SK-N-SH treated with all-trans-retinoic acid at 6 μM for 48 hours (cell line): ENCODE measurements around the gene MTNR1A.

Source experiments
- ATAC-seq: fragments of 200-7000 bp; cut with Tn5 transposase; 3 replicates; pipeline ENCODE4 v1.9.1; 2020; ENCODE audit warnings: mild to moderate bottlenecking, moderate library complexity
- ARNTL ChIP-seq: fragments of 450-650 bp; formaldehyde crosslinking; IDR thresholded peaks from 2 replicates; pipeline ENCODE4 v1.5.0; 2020; ENCODE audit warnings: low read depth, mild to moderate bottlenecking, moderate library complexity, borderline replicate concordance
- BACH2 ChIP-seq: fragments of 250-450 bp; sonication (Bioruptor Pico); IDR thresholded peaks from 2 replicates; pipeline ENCODE4 v1.9.0; 2021; ENCODE audit warnings: mild to moderate bottlenecking, borderline replicate concordance
- CSDC2 ChIP-seq: fragments of 250-450 bp; sonication (Bioruptor Pico); IDR thresholded peaks from 2 replicates; pipeline ENCODE4 v1.5.0; 2020; ENCODE audit warnings: mild to moderate bottlenecking, moderate library complexity
- ESRRG ChIP-seq: fragments of 250-450 bp; sonication (Bioruptor Pico); IDR thresholded peaks from 2 replicates; pipeline ENCODE4 v1.6.1; 2021; ENCODE audit warnings: mild to moderate bottlenecking
- GLIS3 ChIP-seq: fragments of 250-450 bp; sonication (Bioruptor Pico); IDR thresholded peaks from 2 replicates; pipeline ENCODE4 v1.5.0; 2020; ENCODE audit warnings: mild to moderate bottlenecking, moderate library complexity
- ISL1 ChIP-seq: fragments of 250-450 bp; sonication (Bioruptor Pico); IDR thresholded peaks from 2 replicates; pipeline ENCODE4 v2.1.2; 2022; ENCODE audit warnings: mild to moderate bottlenecking, moderate library complexity
- OSR1 ChIP-seq: fragments of 250-450 bp; sonication (Bioruptor Pico); IDR thresholded peaks from 2 replicates; pipeline ENCODE4 v1.8.0; 2022; ENCODE audit warnings: moderate library complexity, mild to moderate bottlenecking, inconsistent platforms
- PPARA ChIP-seq: fragments of 250-450 bp; sonication (Bioruptor Pico); IDR thresholded peaks from 2 replicates; pipeline ENCODE4 v1.5.0; 2020; ENCODE audit warnings: mild to moderate bottlenecking, borderline replicate concordance
- RARB ChIP-seq: fragments of 250-450 bp; sonication (Bioruptor Pico); IDR thresholded peaks from 2 replicates; pipeline ENCODE4 v1.8.0; 2021; ENCODE audit warnings: mild to moderate bottlenecking, moderate library complexity
- SNAI2 ChIP-seq: fragments of 250-450 bp; sonication (Bioruptor Pico); IDR thresholded peaks from 2 replicates; pipeline ENCODE4 v1.5.0; 2020; ENCODE audit warnings: mild to moderate bottlenecking, moderate library complexity
- TCF4 ChIP-seq: fragments of 250-450 bp; sonication (Bioruptor Pico); IDR thresholded peaks from 2 replicates; pipeline ENCODE4 v1.8.0; 2021; ENCODE audit warnings: mild to moderate bottlenecking, moderate library complexity, borderline replicate concordance
- TOX ChIP-seq: fragments of 250-450 bp; sonication (Bioruptor Pico); IDR thresholded peaks from 2 replicates; pipeline ENCODE4 v1.8.0; 2021; ENCODE audit warnings: mild to moderate bottlenecking, moderate library complexity, borderline replicate concordance
- ZC3H10 ChIP-seq: fragments of 250-450 bp; sonication (Bioruptor Pico); IDR thresholded peaks from 2 replicates; pipeline ENCODE4 v1.5.1; 2021; ENCODE audit warnings: mild to moderate bottlenecking, moderate library complexity
- ZFP3 ChIP-seq: fragments of 250-450 bp; sonication (Bioruptor Pico); IDR thresholded peaks from 2 replicates; pipeline ENCODE4 v1.5.0; 2020; ENCODE audit warnings: mild to moderate bottlenecking, moderate library complexity
- ZFP30 ChIP-seq: fragments of 450-650 bp; formaldehyde crosslinking; IDR thresholded peaks from 2 replicates; pipeline ENCODE4 v1.5.0; 2022; ENCODE audit warnings: mild to moderate bottlenecking, moderate library complexity
- ZNF565 ChIP-seq: fragments of 450-650 bp; formaldehyde crosslinking; conservative IDR thresholded peaks from 2 replicates; pipeline ENCODE4 v1.5.0; 2020; ENCODE audit warnings: low read depth, mild to moderate bottlenecking, moderate library complexity
- ZNF70 ChIP-seq: fragments of 450-650 bp; formaldehyde crosslinking; IDR thresholded peaks from 2 replicates; pipeline ENCODE4 v1.5.0; 2020; ENCODE audit warnings: mild to moderate bottlenecking, moderate library complexity
- ZNF8 ChIP-seq: fragments of 450-650 bp; formaldehyde crosslinking; IDR thresholded peaks from 2 replicates; pipeline ENCODE4 v1.5.0; 2020; ENCODE audit warnings: mild to moderate bottlenecking, moderate library complexity
- TF ChIP-seq, protein P1 (sequence below): fragments of 250-450 bp; sonication (Bioruptor Pico); IDR thresholded peaks from 2 replicates; pipeline ENCODE4 v1.5.0; 2020; ENCODE audit warnings: mild to moderate bottlenecking, moderate library complexity
- TF ChIP-seq, protein P2 (sequence below): fragments of 250-450 bp; sonication (Bioruptor Pico); IDR thresholded peaks from 2 replicates; pipeline ENCODE4 v1.8.0; 2021; ENCODE audit warnings: low read depth, mild to moderate bottlenecking, moderate library complexity, borderline replicate concordance
- TF ChIP-seq, protein P3 (sequence below): fragments of 250-450 bp; sonication (Bioruptor Pico); IDR thresholded peaks from 2 replicates; pipeline ENCODE4 v1.8.0; 2020; ENCODE audit warnings: mild to moderate bottlenecking, moderate library complexity, borderline replicate concordance
- TF ChIP-seq, protein P4 (sequence below): fragments of 250-450 bp; sonication (Bioruptor Pico); IDR thresholded peaks from 2 replicates; pipeline ENCODE4 v1.5.1; 2020; ENCODE audit warnings: low read depth, mild to moderate bottlenecking, moderate library complexity

The MTNR1A gene

DNA sequence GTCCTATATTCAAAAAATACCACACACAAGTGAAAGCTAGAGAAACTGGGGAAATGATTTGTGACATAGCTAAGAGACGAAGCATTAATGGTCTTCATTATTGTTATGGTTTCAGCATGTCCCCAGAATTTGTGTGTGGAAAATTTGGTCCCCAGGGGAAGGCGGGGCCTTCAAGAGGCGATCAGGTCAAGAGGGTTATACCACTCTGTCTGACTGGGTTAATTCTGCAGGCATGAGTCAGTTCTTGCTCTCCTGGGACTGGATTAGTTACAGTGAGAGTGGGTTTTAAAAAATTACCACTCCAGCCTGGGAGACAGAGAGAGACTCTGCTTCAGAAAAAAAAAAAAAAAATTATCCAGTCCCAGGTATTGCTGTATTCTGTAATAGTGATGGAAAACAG, 2.1 kb upstream of the MTNR1A start (continued):
- TF ChIP-seq ARNTL, result no peak

DNA sequence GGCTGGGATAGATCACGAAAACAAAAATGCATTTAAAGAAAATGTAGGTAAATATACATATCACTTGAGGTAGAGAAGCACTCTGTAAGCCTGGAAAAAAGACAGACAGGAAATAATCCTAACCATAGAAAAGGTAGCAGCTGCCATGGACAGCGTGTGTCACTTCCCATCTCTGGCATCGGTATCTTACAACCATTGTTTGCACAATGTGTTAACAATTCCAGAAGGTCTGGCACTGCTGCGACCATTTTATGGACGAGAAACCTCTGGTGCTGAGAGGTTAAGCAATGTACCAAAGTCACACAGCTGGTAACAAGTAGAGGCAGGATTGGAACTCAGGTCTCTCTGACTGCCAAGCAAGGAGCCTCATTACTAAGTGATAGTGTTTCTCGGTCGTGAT, 1.7 kb upstream of the MTNR1A start:
- TF ChIP-seq TOX (CRISPR knock-in tag) (no peak), CSDC2 (no peak), OSR1 (CRISPR knock-in tag) (no peak)
- no peak for ATAC-seq

DNA sequence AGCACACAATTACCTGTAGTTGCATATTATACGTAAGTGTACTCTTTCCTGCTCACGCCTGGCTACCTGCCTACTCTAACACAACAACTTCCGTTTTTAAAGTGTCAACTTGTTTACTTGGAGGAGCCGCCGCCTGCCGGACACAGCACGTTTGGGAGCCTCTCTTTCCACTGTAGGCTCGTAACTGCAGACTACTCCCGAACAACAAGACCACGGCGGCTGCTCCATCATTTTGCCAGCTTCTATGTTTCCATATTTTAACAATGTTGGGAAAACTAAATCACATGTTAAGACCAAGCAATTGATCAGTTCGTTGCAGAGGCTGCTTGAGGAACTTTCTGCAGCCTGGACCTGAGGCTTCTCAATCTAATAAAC, 841 bp downstream of the MTNR1A start:
- peak; percentile 73 for ATAC-seq
- TF ChIP-seq ZNF70 (CRISPR knock-in tag), result no peak
- TF ChIP-seq ZFP30 (CRISPR knock-in tag), result no peak
- no peak for TF ChIP-seq GLIS3 (CRISPR knock-in tag)
- no peak for TF ChIP-seq ZNF565 (CRISPR knock-in tag)
- TF ChIP-seq RARB (CRISPR knock-in tag), result no peak

DNA sequence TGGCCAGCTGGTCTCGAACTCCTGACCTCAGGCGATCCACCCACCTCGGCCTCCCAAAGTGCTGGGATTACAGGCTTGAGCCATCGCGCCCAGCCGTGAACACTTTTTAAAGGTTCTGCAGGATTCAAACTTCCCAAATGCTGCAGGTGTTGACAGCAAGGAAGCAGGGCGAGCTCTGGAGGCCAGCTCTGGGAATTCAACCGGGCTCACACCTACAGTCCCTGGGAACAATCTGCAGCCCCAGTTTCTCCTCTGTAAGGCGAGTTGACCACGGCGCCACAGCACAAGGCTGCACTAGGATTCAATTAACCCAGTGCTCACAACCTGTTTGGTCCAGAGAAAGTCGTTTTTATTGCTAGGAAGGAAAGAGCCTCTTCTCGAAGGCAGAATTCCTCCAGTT, 1.6 kb downstream of the MTNR1A start:
- no peak for ATAC-seq

DNA sequence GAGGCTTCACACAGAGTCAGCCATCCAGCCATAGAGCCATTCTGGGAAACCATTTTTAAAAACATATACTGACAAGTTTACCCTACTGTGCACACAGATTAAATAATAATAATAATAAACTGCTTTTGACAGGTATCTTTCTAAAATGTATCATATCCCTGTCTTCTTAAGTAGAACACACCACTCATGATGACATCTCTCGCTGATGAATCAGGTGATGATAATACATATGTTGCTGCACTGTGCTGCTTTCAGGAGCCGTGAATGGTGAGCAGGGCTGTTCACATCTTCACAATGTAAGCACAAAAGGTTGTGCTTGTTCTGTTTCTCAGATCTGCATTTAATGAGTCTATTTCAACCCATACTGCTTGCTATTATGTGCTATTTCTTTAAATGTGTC, 3.5 kb downstream of the MTNR1A start:
- no peak for ATAC-seq
- TF ChIP-seq ZFP3 (CRISPR knock-in tag), result no peak
- TF ChIP-seq PPARA (CRISPR knock-in tag), result no peak
- TF ChIP-seq, protein P1, sequence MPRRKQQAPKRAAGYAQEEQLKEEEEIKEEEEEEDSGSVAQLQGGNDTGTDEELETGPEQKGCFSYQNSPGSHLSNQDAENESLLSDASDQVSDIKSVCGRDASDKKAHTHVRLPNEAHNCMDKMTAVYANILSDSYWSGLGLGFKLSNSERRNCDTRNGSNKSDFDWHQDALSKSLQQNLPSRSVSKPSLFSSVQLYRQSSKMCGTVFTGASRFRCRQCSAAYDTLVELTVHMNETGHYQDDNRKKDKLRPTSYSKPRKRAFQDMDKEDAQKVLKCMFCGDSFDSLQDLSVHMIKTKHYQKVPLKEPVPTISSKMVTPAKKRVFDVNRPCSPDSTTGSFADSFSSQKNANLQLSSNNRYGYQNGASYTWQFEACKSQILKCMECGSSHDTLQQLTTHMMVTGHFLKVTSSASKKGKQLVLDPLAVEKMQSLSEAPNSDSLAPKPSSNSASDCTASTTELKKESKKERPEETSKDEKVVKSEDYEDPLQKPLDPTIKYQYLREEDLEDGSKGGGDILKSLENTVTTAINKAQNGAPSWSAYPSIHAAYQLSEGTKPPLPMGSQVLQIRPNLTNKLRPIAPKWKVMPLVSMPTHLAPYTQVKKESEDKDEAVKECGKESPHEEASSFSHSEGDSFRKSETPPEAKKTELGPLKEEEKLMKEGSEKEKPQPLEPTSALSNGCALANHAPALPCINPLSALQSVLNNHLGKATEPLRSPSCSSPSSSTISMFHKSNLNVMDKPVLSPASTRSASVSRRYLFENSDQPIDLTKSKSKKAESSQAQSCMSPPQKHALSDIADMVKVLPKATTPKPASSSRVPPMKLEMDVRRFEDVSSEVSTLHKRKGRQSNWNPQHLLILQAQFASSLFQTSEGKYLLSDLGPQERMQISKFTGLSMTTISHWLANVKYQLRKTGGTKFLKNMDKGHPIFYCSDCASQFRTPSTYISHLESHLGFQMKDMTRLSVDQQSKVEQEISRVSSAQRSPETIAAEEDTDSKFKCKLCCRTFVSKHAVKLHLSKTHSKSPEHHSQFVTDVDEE, result no peak
- no peak for TF ChIP-seq ZFP30 (CRISPR knock-in tag)
- no peak for TF ChIP-seq TOX (CRISPR knock-in tag)
- TF ChIP-seq, protein P2, sequence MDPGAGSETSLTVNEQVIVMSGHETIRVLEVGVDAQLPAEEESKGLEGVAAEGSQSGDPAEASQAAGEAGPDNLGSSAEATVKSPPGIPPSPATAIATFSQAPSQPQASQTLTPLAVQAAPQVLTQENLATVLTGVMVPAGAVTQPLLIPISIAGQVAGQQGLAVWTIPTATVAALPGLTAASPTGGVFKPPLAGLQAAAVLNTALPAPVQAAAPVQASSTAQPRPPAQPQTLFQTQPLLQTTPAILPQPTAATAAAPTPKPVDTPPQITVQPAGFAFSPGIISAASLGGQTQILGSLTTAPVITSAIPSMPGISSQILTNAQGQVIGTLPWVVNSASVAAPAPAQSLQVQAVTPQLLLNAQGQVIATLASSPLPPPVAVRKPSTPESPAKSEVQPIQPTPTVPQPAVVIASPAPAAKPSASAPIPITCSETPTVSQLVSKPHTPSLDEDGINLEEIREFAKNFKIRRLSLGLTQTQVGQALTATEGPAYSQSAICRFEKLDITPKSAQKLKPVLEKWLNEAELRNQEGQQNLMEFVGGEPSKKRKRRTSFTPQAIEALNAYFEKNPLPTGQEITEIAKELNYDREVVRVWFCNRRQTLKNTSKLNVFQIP (CRISPR knock-in tag), result no peak
- no peak for TF ChIP-seq SNAI2 (CRISPR knock-in tag)
- no peak for TF ChIP-seq ISL1 (CRISPR knock-in tag)
- TF ChIP-seq ZNF8 (CRISPR knock-in tag), result no peak
- no peak for TF ChIP-seq ESRRG (CRISPR knock-in tag)
- TF ChIP-seq, protein P3, sequence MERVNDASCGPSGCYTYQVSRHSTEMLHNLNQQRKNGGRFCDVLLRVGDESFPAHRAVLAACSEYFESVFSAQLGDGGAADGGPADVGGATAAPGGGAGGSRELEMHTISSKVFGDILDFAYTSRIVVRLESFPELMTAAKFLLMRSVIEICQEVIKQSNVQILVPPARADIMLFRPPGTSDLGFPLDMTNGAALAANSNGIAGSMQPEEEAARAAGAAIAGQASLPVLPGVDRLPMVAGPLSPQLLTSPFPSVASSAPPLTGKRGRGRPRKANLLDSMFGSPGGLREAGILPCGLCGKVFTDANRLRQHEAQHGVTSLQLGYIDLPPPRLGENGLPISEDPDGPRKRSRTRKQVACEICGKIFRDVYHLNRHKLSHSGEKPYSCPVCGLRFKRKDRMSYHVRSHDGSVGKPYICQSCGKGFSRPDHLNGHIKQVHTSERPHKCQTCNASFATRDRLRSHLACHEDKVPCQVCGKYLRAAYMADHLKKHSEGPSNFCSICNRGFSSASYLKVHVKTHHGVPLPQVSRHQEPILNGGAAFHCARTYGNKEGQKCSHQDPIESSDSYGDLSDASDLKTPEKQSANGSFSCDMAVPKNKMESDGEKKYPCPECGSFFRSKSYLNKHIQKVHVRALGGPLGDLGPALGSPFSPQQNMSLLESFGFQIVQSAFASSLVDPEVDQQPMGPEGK (CRISPR knock-in tag), result no peak
- TF ChIP-seq, protein P4, sequence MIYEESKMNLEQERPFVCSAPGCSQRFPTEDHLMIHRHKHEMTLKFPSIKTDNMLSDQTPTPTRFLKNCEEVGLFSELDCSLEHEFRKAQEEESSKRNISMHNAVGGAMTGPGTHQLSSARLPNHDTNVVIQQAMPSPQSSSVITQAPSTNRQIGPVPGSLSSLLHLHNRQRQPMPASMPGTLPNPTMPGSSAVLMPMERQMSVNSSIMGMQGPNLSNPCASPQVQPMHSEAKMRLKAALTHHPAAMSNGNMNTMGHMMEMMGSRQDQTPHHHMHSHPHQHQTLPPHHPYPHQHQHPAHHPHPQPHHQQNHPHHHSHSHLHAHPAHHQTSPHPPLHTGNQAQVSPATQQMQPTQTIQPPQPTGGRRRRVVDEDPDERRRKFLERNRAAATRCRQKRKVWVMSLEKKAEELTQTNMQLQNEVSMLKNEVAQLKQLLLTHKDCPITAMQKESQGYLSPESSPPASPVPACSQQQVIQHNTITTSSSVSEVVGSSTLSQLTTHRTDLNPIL (CRISPR knock-in tag), result no peak
- TF ChIP-seq TCF4 (CRISPR knock-in tag), result no peak
- no peak for TF ChIP-seq CSDC2
- no peak for TF ChIP-seq RARB (CRISPR knock-in tag)
- no peak for TF ChIP-seq ZNF565 (CRISPR knock-in tag)
- TF ChIP-seq ZC3H10 (CRISPR knock-in tag), result no peak
- no peak for TF ChIP-seq BACH2 (CRISPR knock-in tag)

More for the DNA sequence above, 1.6 kb downstream of the MTNR1A start:
- TF ChIP-seq SNAI2 (CRISPR knock-in tag), result no peak
- no peak for TF ChIP-seq ESRRG (CRISPR knock-in tag)
- TF ChIP-seq ZC3H10 (CRISPR knock-in tag), result no peak
- TF ChIP-seq TOX (CRISPR knock-in tag), result no peak
- TF ChIP-seq, protein P3 (CRISPR knock-in tag), result no peak
- TF ChIP-seq ZFP30 (CRISPR knock-in tag), result no peak
- TF ChIP-seq ZNF70 (CRISPR knock-in tag), result no peak
- TF ChIP-seq CSDC2, result no peak
- no peak for TF ChIP-seq ZNF8 (CRISPR knock-in tag)
- TF ChIP-seq GLIS3 (CRISPR knock-in tag), result no peak
- TF ChIP-seq OSR1 (CRISPR knock-in tag), result no peak
